GM06990 (cell line): ENCODE measurements around the gene DDX10.

Experiments used
- DNase-seq: peaks from one replicate; pipeline ENCODE4 v3.0.0-alpha.2; 2011; ENCODE audit not compliant: insufficient read length; ENCODE audit errors: extremely low read depth
- H3K27me3 ChIP-seq: replicated peaks from 2 replicates; pipeline ENCODE4 v1.6.0; 2011; ENCODE audit warnings: low read length; ENCODE audit not compliant: control insufficient read depth, insufficient read depth
- H3K36me3 ChIP-seq: 2 replicates; pipeline ENCODE4 v1.5.1; 2011; ENCODE audit warnings: low read length; ENCODE audit not compliant: control insufficient read depth, insufficient read depth
- H3K4me3 ChIP-seq: replicated peaks from 2 replicates; pipeline ENCODE4 v1.5.1; 2011; ENCODE audit warnings: low read depth, mild to moderate bottlenecking, control low read depth, low read length
- CTCF ChIP-seq: IDR thresholded peaks from 2 replicates; pipeline ENCODE4 v1.5.1; 2011; ENCODE audit warnings: low read length, control low read depth, mild to moderate bottlenecking, inconsistent platforms; ENCODE audit not compliant: insufficient read depth, poor library complexity, severe bottlenecking

The DDX10 gene

DNA sequence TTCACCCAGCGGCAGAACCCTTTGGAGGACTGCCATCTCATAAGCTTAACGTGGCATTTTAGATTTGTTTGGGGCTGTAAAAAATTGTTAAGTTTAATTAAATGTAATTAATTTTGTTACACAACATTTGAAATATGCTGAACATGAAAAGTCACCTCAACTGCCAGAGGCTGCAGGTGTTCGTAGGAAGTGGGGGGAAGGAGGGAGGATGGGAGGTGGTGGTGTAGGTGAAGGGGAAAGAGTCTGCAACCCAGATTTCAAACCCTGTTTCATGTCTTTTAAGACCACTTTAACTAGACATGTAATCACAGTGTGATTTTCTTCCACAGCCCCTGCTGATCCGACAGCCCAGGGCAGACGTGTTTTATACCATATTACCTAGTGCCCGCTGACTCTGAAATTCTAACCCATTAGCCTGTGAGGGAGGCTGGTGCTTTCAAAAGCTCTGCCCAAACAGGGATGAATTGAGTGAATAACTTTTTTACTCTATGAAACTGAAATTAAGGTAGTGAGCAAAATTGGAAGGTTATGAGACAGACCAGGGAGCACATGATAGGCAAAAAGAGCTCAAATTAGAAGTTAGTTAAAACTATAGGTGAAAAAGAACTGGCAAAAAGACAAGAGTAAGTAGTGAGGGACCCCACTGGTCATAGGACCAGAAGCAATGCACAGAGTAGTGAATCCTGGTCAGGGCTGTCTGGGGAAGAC, 279.8 kb downstream of the DDX10 start:
- no peak overlapping the region for H3K4me3 ChIP-seq
- no peaks in the 10 kb centered on the region for H3K27me3 ChIP-seq
- DNase-seq: no peak
- H3K36me3 ChIP-seq: peaks cover 2% of the 10 kb centered on the region; the same call in 1 of the 2 replicates
- no peak for TF ChIP-seq CTCF

DNA sequence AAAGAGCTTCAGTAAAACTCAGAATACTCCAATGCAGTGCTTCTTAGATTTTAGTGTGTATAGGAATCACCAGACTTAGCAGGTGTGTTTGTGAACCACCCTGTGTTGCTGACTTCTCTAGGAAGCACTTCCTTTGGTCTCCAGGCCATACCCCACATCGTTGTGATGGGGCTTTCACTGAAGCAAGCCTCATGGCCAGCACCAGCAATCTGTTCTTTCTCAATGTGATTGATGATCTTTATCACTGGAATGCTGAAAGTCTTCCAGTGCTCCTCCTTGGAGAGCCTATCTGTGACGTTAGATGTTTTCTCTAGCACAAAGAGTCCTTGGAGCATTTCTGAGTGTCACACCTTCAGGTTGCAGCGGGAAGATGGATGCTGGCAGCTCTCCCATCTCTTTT, 280.5 kb downstream of the DDX10 start:
- no peak for DNase-seq
- H3K36me3 ChIP-seq: no peaks in the 10 kb centered on the region; the same call in 1 of the 2 replicates
- no peaks in the 10 kb centered on the region for H3K27me3 ChIP-seq
- TF ChIP-seq CTCF: no peak
- no peak overlapping the region for H3K4me3 ChIP-seq

GRCh38 chr11:108947654-108948570, 283.0 kb downstream of the DDX10 start:
- DNase-seq: no peak
- TF ChIP-seq CTCF: no peak
- no peak overlapping the region for H3K4me3 ChIP-seq
- no peaks in the 10 kb centered on the region for H3K36me3 ChIP-seq
- H3K27me3 ChIP-seq: no peaks in the 10 kb centered on the region

GRCh38 chr11:108958368-108959104, 293.7 kb downstream of the DDX10 start:
- no peak for TF ChIP-seq CTCF
- Histone ChIP-seq H3K36me3 (no peaks in the 10 kb centered on the region), H3K4me3 (no peak overlapping the region), H3K27me3 (no peaks in the 10 kb centered on the region)
- no peak for DNase-seq

- DNase-seq: no peak
- TF ChIP-seq CTCF: no peak
- Histone ChIP-seq H3K36me3 (no peaks in the 10 kb centered on the region), H3K4me3 (no peak overlapping the region), H3K27me3 (no peaks in the 10 kb centered on the region)
Observed at GRCh38 chr11:108959105-108959761, 294.4 kb downstream of the DDX10 start.
